Fibroblast of villous mesenchyme (primary cell): Measurements from ENCODE around the gene IL10. TPM values are rescaled to one million over a fixed set of nuclear protein-coding genes. Genes with fewer than 3 reads are reported as not detected.

Experiments used
- DNase-seq: peaks from one replicate; pipeline ENCODE4 v3.0.0-alpha.2; 2010; ENCODE audit warnings: low read depth
- H3K4me3 ChIP-seq: 2 replicates; pipeline ENCODE4 v1.5.1; 2011; ENCODE audit warnings: low read depth, mild to moderate bottlenecking, low read length
- total RNA-seq: library from RNA; depleted of rRNA; stranded (reverse); fragments of >200 nt; gene quantifications from 2 replicates; pipeline ENCODE4 v1.2.3, GENCODE V29; 2012
- TF ChIP-seq, protein P1 (sequence below): IDR thresholded peaks from 2 replicates; pipeline ENCODE4 v1.5.1; 2012; ENCODE audit warnings: low read depth, mild to moderate bottlenecking, low read length; ENCODE audit not compliant: insufficient read depth

IL10 gene
- total RNA-seq, 1 donor: not detected

DNA sequence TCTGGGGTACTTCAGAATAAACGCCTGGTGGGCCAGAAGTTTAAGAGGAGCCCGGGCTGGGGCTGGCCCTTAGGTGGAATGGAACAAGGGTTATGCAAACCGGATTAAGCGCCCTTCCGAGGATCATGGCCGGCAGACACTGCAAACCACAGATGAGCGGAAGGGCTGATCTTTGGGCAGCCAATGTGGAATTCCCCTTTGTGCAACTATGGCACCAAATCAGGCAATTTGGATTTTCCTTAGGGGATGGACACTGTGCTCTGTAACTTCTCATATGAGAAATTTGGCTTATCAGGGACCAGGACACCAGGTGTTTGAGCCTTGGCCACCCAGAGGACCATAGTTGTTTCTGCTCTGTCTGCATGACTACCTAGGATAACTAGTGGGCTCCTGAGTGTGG is 5.7 kb upstream of the IL10 start:
- no peak overlapping the region for H3K4me3 ChIP-seq
- DNase-seq: no peak
- TF ChIP-seq, protein P1, sequence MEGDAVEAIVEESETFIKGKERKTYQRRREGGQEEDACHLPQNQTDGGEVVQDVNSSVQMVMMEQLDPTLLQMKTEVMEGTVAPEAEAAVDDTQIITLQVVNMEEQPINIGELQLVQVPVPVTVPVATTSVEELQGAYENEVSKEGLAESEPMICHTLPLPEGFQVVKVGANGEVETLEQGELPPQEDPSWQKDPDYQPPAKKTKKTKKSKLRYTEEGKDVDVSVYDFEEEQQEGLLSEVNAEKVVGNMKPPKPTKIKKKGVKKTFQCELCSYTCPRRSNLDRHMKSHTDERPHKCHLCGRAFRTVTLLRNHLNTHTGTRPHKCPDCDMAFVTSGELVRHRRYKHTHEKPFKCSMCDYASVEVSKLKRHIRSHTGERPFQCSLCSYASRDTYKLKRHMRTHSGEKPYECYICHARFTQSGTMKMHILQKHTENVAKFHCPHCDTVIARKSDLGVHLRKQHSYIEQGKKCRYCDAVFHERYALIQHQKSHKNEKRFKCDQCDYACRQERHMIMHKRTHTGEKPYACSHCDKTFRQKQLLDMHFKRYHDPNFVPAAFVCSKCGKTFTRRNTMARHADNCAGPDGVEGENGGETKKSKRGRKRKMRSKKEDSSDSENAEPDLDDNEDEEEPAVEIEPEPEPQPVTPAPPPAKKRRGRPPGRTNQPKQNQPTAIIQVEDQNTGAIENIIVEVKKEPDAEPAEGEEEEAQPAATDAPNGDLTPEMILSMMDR: no peak

DNA sequence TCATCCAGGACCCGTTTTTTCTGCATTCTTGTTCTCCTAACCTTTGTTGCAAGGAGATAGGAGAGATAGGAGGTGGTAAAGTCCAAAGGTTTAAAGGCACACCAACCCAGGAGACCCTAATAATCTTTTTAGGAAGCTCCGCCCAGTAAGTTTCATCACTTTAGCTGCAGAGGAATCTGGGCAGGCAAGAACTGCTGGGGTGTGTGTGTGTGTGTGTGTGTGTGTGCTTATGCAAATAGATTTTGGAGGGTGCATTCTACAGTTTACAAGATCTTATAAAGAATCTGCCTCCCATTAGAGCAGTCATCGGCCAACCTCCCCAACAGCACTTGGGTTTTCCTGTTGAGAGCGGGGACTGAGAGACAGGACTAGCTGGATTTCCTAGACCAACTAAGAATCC is 3.9 kb upstream of the IL10 start:
- peak; percentile 22 for DNase-seq
- no peak overlapping the region for H3K4me3 ChIP-seq
- TF ChIP-seq, protein P1: no peak

DNA sequence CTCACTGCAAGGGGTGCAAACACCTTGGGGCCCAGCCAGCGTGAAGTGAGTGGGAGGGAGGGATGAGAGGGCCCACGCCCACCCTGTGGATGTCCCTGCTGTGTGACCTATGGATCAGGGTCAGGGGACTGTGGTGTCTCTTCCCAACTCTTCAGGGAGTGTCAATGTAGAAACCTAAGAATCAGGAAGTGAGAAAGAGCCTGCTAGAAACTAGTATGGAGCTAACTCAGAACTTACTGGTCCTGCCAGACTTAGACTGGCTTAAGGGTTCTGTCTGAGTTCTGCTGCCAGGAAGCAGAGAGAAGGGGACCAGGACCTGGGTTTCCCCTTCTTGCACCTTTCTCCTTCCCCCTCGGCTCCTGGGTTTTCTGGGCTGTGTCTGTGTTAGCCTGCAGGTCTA is 1.8 kb upstream of the IL10 start:
- TF ChIP-seq, protein P1: no peak
- no peak overlapping the region for H3K4me3 ChIP-seq
- DNase-seq: no peak

DNA sequence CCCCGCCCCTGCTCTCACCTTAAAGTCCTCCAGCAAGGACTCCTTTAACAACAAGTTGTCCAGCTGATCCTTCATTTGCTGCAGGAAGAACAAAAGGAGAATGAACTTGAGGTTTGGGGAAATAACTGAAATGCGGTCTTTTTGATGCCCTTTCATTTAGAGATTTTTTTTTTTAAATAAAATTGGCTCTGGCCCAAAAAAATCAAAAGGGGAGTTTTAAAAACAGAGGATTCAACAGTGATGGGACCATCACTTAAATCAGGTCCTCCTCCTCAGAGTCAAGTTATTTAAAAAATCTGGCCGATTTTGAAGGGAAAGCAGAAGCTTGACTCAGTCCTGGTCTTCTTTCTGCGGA is 979 bp downstream of the IL10 start:
- TF ChIP-seq, protein P1: no peak
- no peak for DNase-seq
- no peak overlapping the region for H3K4me3 ChIP-seq

DNA sequence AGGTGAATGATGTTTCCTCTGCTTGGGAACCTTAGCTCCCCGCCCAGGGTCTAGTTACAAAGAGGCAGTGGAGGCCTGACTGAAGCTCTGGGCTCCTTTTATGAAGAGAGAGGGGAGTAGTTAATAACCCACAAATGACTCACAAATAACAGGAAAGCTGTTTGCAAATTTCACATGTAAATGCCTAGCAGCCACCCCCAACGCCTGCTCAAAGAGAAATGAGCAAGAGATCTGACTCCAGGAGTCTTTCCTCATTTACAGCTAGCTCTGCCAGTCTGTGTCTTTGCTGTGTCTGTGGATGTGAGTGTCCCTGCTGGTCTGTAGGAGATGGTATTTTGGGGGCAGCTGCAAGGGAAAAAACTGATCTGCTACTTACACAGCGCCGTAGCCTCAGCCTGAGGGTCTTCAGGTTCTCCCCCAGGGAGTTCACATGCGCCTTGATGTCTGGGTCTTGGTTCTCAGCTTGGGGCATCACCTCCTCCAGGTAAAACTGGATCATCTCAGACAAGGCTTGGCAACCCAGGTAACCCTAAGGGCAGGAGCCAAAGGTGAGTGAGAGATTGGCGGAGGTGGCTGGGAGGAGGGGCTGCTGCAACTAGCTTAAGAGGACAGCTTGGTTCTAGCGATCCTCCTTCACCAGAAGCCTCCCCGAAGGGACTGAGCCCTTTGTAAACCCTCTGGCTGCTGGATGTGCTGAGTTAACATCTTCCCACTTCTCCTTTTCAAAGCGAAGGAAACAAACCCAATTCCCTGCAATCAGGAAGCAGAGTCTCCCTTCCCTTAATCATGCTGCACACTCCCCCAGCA is 1.6 kb downstream of the IL10 start, which contains the start of gene IL19:
Gene IL19, plus strand, starts transcription at position 243 of the 807 bp plus-strand sequence. CDS start 65,890 bp downstream, outside the sequence.
- DNase-seq: peak; percentile 54
- TF ChIP-seq, protein P1: no peak
- H3K4me3 ChIP-seq: no peak within 1 kb of the TSS

DNA sequence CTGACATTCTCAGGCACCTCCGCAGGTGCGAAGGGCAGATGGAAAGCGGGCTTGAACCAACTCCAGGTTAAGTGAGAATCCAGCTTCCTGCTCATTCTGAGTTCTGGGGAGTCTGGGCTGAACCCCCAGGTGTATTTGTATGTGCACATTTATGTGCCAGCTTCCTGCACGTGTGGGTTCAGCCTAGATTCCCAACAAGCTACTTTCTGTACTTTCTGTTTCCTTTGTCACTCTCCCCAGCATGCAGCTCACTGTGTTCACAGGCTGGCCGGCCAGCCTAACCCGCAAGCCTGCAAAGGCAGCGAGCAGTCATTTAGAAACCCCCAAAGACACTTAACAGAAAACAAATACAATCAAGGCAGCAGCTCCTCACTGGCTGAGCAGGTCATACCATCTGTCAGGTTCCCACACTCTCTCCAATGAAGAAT is 3.0 kb downstream of the IL10 start:
- H3K4me3 ChIP-seq: no peak overlapping the region
- TF ChIP-seq, protein P1: no peak
- DNase-seq: no peak
